ENCODE measurements around the gene MACROH2A1.

MACROH2A1 gene

GRCh38 chr5:135345956-135346731 lies 52.9 kb downstream of the MACROH2A1 start:
- H3K4me3 ChIP-seq (ENCODE audit: low read depth, low read length), result no peak overlapping the region
- no peak for TF ChIP-seq CTCF (IDR thresholded peaks at IDR 0.05; ENCODE audit: borderline replicate concordance, insufficient read depth, low read depth, low read length)

- no peak for TF ChIP-seq CTCF (IDR thresholded peaks at IDR 0.05; ENCODE audit: borderline replicate concordance, insufficient read depth, low read depth, low read length)
- no peak overlapping the region for H3K4me3 ChIP-seq (ENCODE audit: low read depth, low read length)
Measured at GRCh38 chr5:135344349-135344748, 54.7 kb downstream of the MACROH2A1 start.

- no peak overlapping the region for H3K4me3 ChIP-seq (ENCODE audit: low read depth, low read length)
- no peak for TF ChIP-seq CTCF (IDR thresholded peaks at IDR 0.05; ENCODE audit: borderline replicate concordance, insufficient read depth, low read depth, low read length)
Measured at GRCh38 chr5:135343413-135343812, 55.6 kb downstream of the MACROH2A1 start.

GRCh38 chr5:135342551-135342875 lies 56.5 kb downstream of the MACROH2A1 start:
- no peak overlapping the region for H3K4me3 ChIP-seq (ENCODE audit: low read depth, low read length)
- no peak for TF ChIP-seq CTCF (IDR thresholded peaks at IDR 0.05; ENCODE audit: borderline replicate concordance, insufficient read depth, low read depth, low read length)

GRCh38 chr5:135341696-135342550 lies 57.1 kb downstream of the MACROH2A1 start:
- no peak for TF ChIP-seq CTCF (IDR thresholded peaks at IDR 0.05; ENCODE audit: borderline replicate concordance, insufficient read depth, low read depth, low read length)

GRCh38 chr5:135341016-135341666 lies 57.9 kb downstream of the MACROH2A1 start:
- no peak for TF ChIP-seq CTCF (IDR thresholded peaks at IDR 0.05; ENCODE audit: borderline replicate concordance, insufficient read depth, low read depth, low read length)
- no peak overlapping the region for H3K4me3 ChIP-seq (ENCODE audit: low read depth, low read length)

More at GRCh38 chr5:135341696-135342550, 57.1 kb downstream of the MACROH2A1 start:
- no peak overlapping the region for H3K4me3 ChIP-seq (ENCODE audit: low read depth, low read length)

Measured in GM12875 (cell line).